NCI-H2227 treated with DMSO at 0.1 percent for 48 hours (cell line): ENCODE measurements around the gene SLC22A25.
"Not testable (repeated sequence)": the region's sequence is repeated elsewhere in the genome, so short reads cannot be mapped to it uniquely, and the experiment has no call there.

Experiments
- DNase-seq: peaks from one replicate; lab custom pipeline; 2025; lab: John Stamatoyannopoulos, UW

SLC22A25 gene

GRCh38 chr11:63235471-63236461, 7.6 kb downstream of the SLC22A25 start:
- DNase-seq: not testable (repeated sequence)

GRCh38 chr11:63229815-63230214, 13.6 kb downstream of the SLC22A25 start:
- no peak for DNase-seq

- no peak for DNase-seq
Observed at GRCh38 chr11:63227521-63228107, 15.8 kb downstream of the SLC22A25 start.

- no peak for DNase-seq
Observed at GRCh38 chr11:63226488-63227114, 16.8 kb downstream of the SLC22A25 start.

- no peak for DNase-seq
Observed at GRCh38 chr11:63214093-63214492, 29.3 kb downstream of the SLC22A25 start.

- DNase-seq: peak; percentile 11
Observed at GRCh38 chr11:63212742-63213141, 30.7 kb downstream of the SLC22A25 start.

- DNase-seq: no peak
Observed at GRCh38 chr11:63210111-63210510, 33.3 kb downstream of the SLC22A25 start.
